ENCODE measurements around the gene PPOX. TPM values are rescaled to one million over a fixed set of nuclear protein-coding genes. Genes with fewer than 3 reads are reported as not detected.

The PPOX gene
- total RNA-seq, 2 experiments from 2014 or later, result 33.6 to 40.7 TPM

Other genes with a start within 250 kb of the PPOX start
- gene ITLN2, start 211.6 kb upstream of the PPOX start, total RNA-seq, result not detected
- gene F11R, start 145.3 kb upstream of the PPOX start, total RNA-seq, result 10 to 100 TPM; 14.1 to 15.6 TPM
- 10 to 100 TPM; 33.5 to 43.6 TPM for gene TSTD1, start 127.5 kb upstream of the PPOX start, total RNA-seq
- gene USF1, start 120.4 kb upstream of the PPOX start, total RNA-seq, result 10 to 100 TPM; 78.0 to 81.2 TPM
- gene ARHGAP30, start 96.5 kb upstream of the PPOX start, total RNA-seq, result 100 to 1,000 TPM; 244 to 304 TPM
- gene NECTIN4, start 76.9 kb upstream of the PPOX start, total RNA-seq, result under 1 TPM in 1 of 2 experiments, not detected in 1; 0.15 TPM
- under 1 TPM in 1 of 2 experiments, not detected in 1; 0.30 TPM for gene KLHDC9, start 68.1 kb upstream of the PPOX start, total RNA-seq
- 10 to 100 TPM; 46.0 to 56.0 TPM for gene PFDN2, start 48.4 kb upstream of the PPOX start, total RNA-seq
- gene NIT1, start 48.3 kb upstream of the PPOX start, total RNA-seq, result 10 to 100 TPM; 37.7 to 39.0 TPM
- gene DEDD, start 33.8 kb upstream of the PPOX start, total RNA-seq, result 10 to 100 TPM; 39.8 to 43.1 TPM
- gene UFC1, start 12.4 kb upstream of the PPOX start, total RNA-seq, result 100 to 1,000 TPM; 115 to 120 TPM
- gene USP21, start 6.9 kb upstream of the PPOX start, total RNA-seq, result 10 to 100 TPM; 34.7 to 40.2 TPM
- gene B4GALT3, start 11.1 kb downstream of the PPOX start, total RNA-seq, result 10 to 100 TPM; 43.1 to 48.6 TPM
- gene ADAMTS4, start 32.6 kb downstream of the PPOX start, total RNA-seq, result 1 to 10 TPM in 1 of 2 experiments, under 1 TPM in 1; 0.31 to 1.3 TPM
- gene NDUFS2, start 35.9 kb downstream of the PPOX start, total RNA-seq, result 10 to 100 TPM; 74.2 to 82.1 TPM
- gene FCER1G, start 48.9 kb downstream of the PPOX start, total RNA-seq, result 1 to 10 TPM; 1.8 to 3.0 TPM
- gene APOA2, start 57.2 kb downstream of the PPOX start, total RNA-seq, result not detected
- 10 to 100 TPM; 16.7 to 17.3 TPM for gene TOMM40L, start 59.6 kb downstream of the PPOX start, total RNA-seq
- gene NR1I3, start 71.8 kb downstream of the PPOX start, total RNA-seq, result not detected
- gene PCP4L1, start 92.3 kb downstream of the PPOX start, total RNA-seq, result under 1 TPM in 1 of 2 experiments, not detected in 1; 0.15 TPM
- gene MPZ, start 143.5 kb downstream of the PPOX start, total RNA-seq, result 1 to 10 TPM; 4.5 to 5.2 TPM
- 100 to 1,000 TPM; 159 to 169 TPM for gene SDHC, start 148.0 kb downstream of the PPOX start, total RNA-seq
- gene CFAP126, start 201.4 kb downstream of the PPOX start, total RNA-seq, result not detected